GM06990 (cell line): ENCODE measurements around the gene RBM25.

Experiments
- DNase-seq: peaks from one replicate; pipeline ENCODE4 v3.0.0-alpha.2; 2011; ENCODE audit not compliant: insufficient read length; ENCODE audit errors: extremely low read depth
- H3K27me3 ChIP-seq: replicated peaks from 2 replicates; pipeline ENCODE4 v1.6.0; 2011; ENCODE audit warnings: low read length; ENCODE audit not compliant: control insufficient read depth, insufficient read depth
- H3K36me3 ChIP-seq: 2 replicates; pipeline ENCODE4 v1.5.1; 2011; ENCODE audit warnings: low read length; ENCODE audit not compliant: control insufficient read depth, insufficient read depth
- H3K4me3 ChIP-seq: replicated peaks from 2 replicates; pipeline ENCODE4 v1.5.1; 2011; ENCODE audit warnings: low read depth, mild to moderate bottlenecking, control low read depth, low read length
- CTCF ChIP-seq: IDR thresholded peaks from 2 replicates; pipeline ENCODE4 v1.5.1; 2011; ENCODE audit warnings: low read length, control low read depth, mild to moderate bottlenecking, inconsistent platforms; ENCODE audit not compliant: insufficient read depth, poor library complexity, severe bottlenecking

Gene RBM25

GRCh38 chr14:73097421-73097820 is 39.1 kb downstream of the RBM25 start:
- Histone ChIP-seq H3K36me3 (peaks cover 4% of the 10 kb centered on the region), H3K27me3 (no peaks in the 10 kb centered on the region), H3K4me3 (no peak overlapping the region)
- no peak for TF ChIP-seq CTCF
- no peak for DNase-seq

- Histone ChIP-seq H3K36me3 (peaks cover 8% of the 10 kb centered on the region), H3K27me3 (no peaks in the 10 kb centered on the region), H3K4me3 (no peak overlapping the region)
- DNase-seq, result no peak
- TF ChIP-seq CTCF, result no peak
These were observed 42.0 kb downstream of the RBM25 start for GRCh38 chr14:73100334-73100733.

GRCh38 chr14:73102806-73103497 is 44.6 kb downstream of the RBM25 start:
- DNase-seq, result no peak
- Histone ChIP-seq H3K36me3 (peaks cover 8% of the 10 kb centered on the region), H3K27me3 (no peaks in the 10 kb centered on the region), H3K4me3 (no peak overlapping the region)
- no peak for TF ChIP-seq CTCF

- Histone ChIP-seq H3K36me3 (peaks cover 13% of the 10 kb centered on the region), H3K4me3 (no peak overlapping the region), H3K27me3 (no peaks in the 10 kb centered on the region)
These were observed 46.7 kb downstream of the RBM25 start for GRCh38 chr14:73105050-73105449.

GRCh38 chr14:73105727-73106126 is 47.4 kb downstream of the RBM25 start:
- Histone ChIP-seq H3K27me3 (no peaks in the 10 kb centered on the region), H3K4me3 (no peak overlapping the region), H3K36me3 (peaks cover 11% of the 10 kb centered on the region)
- DNase-seq, result no peak
- TF ChIP-seq CTCF, result no peak

More at GRCh38 chr14:73105050-73105449, 46.7 kb downstream of the RBM25 start:
- no peak for DNase-seq
- TF ChIP-seq CTCF, result no peak
